ENCODE data around the gene UBR4.

GRCh38 chr1:19163261-19163660, 46.8 kb downstream of the UBR4 start:
- no peak for TF ChIP-seq SRF (IDR thresholded peaks at IDR 0.05; ENCODE audit: low read depth, low read length)
- no peak for TF ChIP-seq CTCF (IDR thresholded peaks at IDR 0.05; ENCODE audit: control extremely low read depth in 1 of 3, insufficient read depth in 1 of 3, low read depth in 1 of 3, low read length in 3 of 3)
- TF ChIP-seq POLR2A (IDR thresholded peaks at IDR 0.05; ENCODE audit: control extremely low read depth in 1 of 2, low read depth in 2 of 2, low read length in 2 of 2) = no peak
- no peak for TF ChIP-seq RNF2 (IDR thresholded peaks at IDR 0.05; ENCODE audit: borderline replicate concordance, low read depth, low read length, missing control alignments, poor library complexity, severe bottlenecking)
- TF ChIP-seq EGR1 (IDR thresholded peaks at IDR 0.05; ENCODE audit: borderline replicate concordance, low read depth, low read length) = no peak
- TF ChIP-seq JUN (IDR thresholded peaks at IDR 0.05; ENCODE audit: low read depth, low read length) = no peak
- no peak for TF ChIP-seq EZH2 (IDR thresholded peaks at IDR 0.05; ENCODE audit: low read depth, low read length, severe bottlenecking)
